COR-L47 (cell line): ENCODE data around the gene TAS2R42.

Experiments used
- DNase-seq: peaks from one replicate; lab custom pipeline; 2025; lab: John Stamatoyannopoulos, UW

Gene TAS2R42

DNA sequence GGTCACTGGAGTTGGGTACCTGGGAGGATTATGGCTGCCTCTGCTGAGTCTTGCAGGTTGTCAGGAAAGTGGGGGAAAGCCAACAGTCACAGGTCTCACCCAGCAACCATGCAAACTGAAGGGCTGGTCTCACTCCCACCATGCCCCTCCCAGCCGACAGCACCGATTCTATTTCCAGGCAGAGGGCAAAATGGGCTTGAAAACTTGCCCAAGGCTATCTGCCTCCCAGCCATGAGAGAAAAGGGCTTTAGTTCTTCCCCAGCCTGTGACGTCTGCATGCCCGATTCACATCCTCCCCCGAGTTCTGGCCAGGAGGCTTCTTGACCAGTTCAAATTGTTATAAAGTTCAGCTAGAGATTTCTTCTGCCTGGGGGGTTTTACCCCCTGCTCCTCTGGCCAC, 42.4 kb downstream of the TAS2R42 start:
- no peak for DNase-seq

DNA sequence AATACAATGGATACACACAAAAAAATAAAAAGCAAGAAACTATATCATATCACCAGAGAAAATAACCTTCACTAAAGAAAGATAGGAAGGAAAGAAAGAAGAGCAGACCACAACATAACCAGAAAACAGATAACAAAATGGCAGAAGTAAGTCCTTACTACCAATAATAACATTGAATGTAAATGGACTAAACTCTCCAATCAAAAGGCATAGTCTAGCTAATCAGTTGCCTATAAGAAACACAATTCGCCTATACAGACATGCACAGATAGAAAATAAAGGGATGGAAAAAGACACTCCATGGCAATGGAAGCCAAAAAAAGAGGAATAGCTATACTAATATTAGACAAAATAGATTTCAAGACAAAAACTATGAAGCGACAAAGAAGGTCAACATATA, 43.4 kb downstream of the TAS2R42 start:
- DNase-seq, result no peak

DNA sequence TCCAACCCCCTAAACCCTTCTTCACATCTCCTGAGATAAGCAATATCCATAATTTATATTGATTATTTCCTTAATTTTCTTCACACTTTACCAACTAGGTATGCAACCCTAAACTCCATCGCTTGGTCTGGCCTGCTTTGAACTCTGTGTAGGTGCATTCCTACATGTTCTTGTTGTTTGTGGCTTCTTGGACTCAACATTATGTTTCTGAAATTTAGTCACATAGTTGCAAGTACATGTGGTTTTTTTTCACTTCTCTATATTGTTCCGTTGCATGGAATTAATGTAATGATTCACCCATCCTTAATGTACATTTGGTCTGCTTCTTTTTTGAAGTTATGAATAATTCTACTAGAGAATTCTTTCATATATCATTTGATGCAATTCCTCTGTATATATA, 50.7 kb downstream of the TAS2R42 start:
- no peak for DNase-seq
